Measurements from ENCODE around the gene TRIM44.
"Not testable (repeated sequence)": the region's sequence is repeated elsewhere in the genome, so short reads cannot be mapped to it uniquely, and the experiment has no call there.

Gene TRIM44

DNA sequence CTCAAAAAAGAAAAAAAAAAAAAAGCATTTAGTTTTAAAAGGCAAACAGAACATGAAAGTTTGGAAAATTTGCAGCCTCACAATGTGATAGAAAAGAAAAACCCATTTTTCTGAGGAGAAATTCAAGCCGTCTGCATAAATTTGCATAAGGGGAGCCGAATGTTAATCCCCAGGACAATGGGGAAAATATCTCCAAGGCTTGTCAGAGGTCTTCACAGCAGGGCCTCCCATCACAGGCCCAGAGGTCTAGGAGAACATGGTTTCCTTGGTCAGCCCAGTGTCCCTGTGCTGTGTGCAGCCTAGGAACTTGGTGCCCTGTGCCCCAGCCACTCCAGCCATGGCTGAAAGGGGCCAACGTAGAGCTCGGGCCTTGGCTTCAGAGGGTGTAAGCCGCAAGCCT, 109.1 kb downstream of the TRIM44 start:
- Histone ChIP-seq H2AFZ (ENCODE audit: low read length) (no peak overlapping the region), H3K4me2 (ENCODE audit: low read depth, low read length, poor library complexity, severe bottlenecking) (no peak overlapping the region), H3K9ac (ENCODE audit: low read depth, low read length, poor library complexity, severe bottlenecking) (no peak overlapping the region), H3K4me3 (ENCODE audit: low read length, poor library complexity, severe bottlenecking) (no peak overlapping the region), H3F3A (ENCODE audit: low read depth) (no peaks in the 10 kb centered on the region), H4K20me1 (ENCODE audit: insufficient read depth, low read length, poor library complexity, severe bottlenecking) (no peaks in the 10 kb centered on the region), H3K4me1 (ENCODE audit: insufficient read depth, low read length, poor library complexity, severe bottlenecking) (no peaks in the 10 kb centered on the region), H3K36me3 (ENCODE audit: insufficient read depth, low read length) (peaks cover 5% of the 10 kb centered on the region; the same call in 1 of the 2 replicates), H3K79me2 (ENCODE audit: insufficient read depth, low read length) (peaks cover 28% of the 10 kb centered on the region; the same call in 1 of the 2 replicates), H3K27me3 (ENCODE audit: insufficient read depth, low read length, poor library complexity, severe bottlenecking) (no peaks in the 10 kb centered on the region), H3K9me3 (ENCODE audit: insufficient read depth, low read depth, low read length) (peaks cover 7% of the 10 kb centered on the region; the same call in 1 of the 2 replicates), H3K9me2 (replicated peaks; ENCODE audit: low read depth, low read length) (no peaks in the 10 kb centered on the region)
- TF ChIP-seq, protein P1, sequence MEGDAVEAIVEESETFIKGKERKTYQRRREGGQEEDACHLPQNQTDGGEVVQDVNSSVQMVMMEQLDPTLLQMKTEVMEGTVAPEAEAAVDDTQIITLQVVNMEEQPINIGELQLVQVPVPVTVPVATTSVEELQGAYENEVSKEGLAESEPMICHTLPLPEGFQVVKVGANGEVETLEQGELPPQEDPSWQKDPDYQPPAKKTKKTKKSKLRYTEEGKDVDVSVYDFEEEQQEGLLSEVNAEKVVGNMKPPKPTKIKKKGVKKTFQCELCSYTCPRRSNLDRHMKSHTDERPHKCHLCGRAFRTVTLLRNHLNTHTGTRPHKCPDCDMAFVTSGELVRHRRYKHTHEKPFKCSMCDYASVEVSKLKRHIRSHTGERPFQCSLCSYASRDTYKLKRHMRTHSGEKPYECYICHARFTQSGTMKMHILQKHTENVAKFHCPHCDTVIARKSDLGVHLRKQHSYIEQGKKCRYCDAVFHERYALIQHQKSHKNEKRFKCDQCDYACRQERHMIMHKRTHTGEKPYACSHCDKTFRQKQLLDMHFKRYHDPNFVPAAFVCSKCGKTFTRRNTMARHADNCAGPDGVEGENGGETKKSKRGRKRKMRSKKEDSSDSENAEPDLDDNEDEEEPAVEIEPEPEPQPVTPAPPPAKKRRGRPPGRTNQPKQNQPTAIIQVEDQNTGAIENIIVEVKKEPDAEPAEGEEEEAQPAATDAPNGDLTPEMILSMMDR (conservative IDR thresholded peaks at IDR 0.05; ENCODE audit: low read length): no peak
- TF ChIP-seq EZH2phosphoT487 (IDR thresholded peaks at IDR 0.05; ENCODE audit: borderline replicate concordance): no peak

DNA sequence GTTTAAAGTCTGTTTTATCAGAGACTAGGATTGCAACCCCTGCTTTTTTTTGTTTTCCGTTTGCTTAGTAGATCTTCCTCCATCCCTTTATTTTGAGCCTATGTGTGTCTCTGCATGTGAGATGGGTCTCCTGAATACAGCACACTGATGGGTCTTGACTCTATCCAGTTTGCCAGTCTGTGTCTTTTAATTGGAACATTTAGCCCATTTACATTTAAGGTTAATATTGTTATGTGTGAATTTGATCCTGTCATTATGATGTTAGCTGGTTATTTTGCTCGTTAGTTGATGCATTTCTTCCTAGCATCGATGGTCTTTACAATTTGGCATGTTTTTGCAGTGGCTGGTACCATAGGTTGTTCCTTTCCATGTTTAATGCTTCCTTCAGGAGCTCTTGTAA, 114.7 kb downstream of the TRIM44 start:
- not testable (repeated sequence) for H3K9me3 ChIP-seq (ENCODE audit: insufficient read depth, low read depth, low read length); H3K9me2 ChIP-seq (replicated peaks; ENCODE audit: low read depth, low read length); H3K27me3 ChIP-seq (ENCODE audit: insufficient read depth, low read length, poor library complexity, severe bottlenecking); H3K4me3 ChIP-seq (ENCODE audit: low read length, poor library complexity, severe bottlenecking); H3K36me3 ChIP-seq (ENCODE audit: insufficient read depth, low read length); H3K4me1 ChIP-seq (ENCODE audit: insufficient read depth, low read length, poor library complexity, severe bottlenecking); H3F3A ChIP-seq (ENCODE audit: low read depth); H2AFZ ChIP-seq (ENCODE audit: low read length); H3K4me2 ChIP-seq (ENCODE audit: low read depth, low read length, poor library complexity, severe bottlenecking); H4K20me1 ChIP-seq (ENCODE audit: insufficient read depth, low read length, poor library complexity, severe bottlenecking); H3K9ac ChIP-seq (ENCODE audit: low read depth, low read length, poor library complexity, severe bottlenecking)
- peaks cover 43% of the 10 kb centered on the region; the same call in 1 of the 2 replicates for H3K79me2 ChIP-seq (ENCODE audit: insufficient read depth, low read length)

DNA sequence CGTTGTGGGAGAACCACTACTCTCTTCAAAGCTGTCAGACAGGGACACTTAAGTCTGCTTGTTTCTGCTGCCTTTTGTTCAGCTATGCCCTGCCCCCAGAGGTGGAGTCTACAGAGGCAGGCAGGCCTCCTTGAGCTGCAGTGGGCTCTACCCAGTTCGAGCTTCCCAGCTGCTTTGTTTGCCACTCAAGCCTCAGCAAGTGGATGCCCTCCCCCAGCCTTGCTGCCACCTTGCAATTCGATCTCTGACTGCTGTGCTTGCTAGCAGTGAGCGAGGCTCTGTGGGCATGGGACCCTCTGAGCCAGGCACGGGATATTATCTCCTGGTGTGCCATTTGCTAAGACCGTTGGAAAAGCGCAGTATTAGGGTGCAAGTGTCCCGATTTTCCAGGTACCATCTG, 116.4 kb downstream of the TRIM44 start:
- H3K36me3 ChIP-seq (ENCODE audit: insufficient read depth, low read length); H3K4me2 ChIP-seq (ENCODE audit: low read depth, low read length, poor library complexity, severe bottlenecking); H3K9ac ChIP-seq (ENCODE audit: low read depth, low read length, poor library complexity, severe bottlenecking); H2AFZ ChIP-seq (ENCODE audit: low read length); H3K27me3 ChIP-seq (ENCODE audit: insufficient read depth, low read length, poor library complexity, severe bottlenecking); H3K4me3 ChIP-seq (ENCODE audit: low read length, poor library complexity, severe bottlenecking); H3F3A ChIP-seq (ENCODE audit: low read depth); H3K4me1 ChIP-seq (ENCODE audit: insufficient read depth, low read length, poor library complexity, severe bottlenecking); H3K9me3 ChIP-seq (ENCODE audit: insufficient read depth, low read depth, low read length); H3K9me2 ChIP-seq (replicated peaks; ENCODE audit: low read depth, low read length): not testable (repeated sequence)
- Histone ChIP-seq H4K20me1 (ENCODE audit: insufficient read depth, low read length, poor library complexity, severe bottlenecking) (peaks cover 11% of the 10 kb centered on the region), H3K79me2 (ENCODE audit: insufficient read depth, low read length) (peaks cover 47% of the 10 kb centered on the region; the same call in 1 of the 2 replicates)

DNA sequence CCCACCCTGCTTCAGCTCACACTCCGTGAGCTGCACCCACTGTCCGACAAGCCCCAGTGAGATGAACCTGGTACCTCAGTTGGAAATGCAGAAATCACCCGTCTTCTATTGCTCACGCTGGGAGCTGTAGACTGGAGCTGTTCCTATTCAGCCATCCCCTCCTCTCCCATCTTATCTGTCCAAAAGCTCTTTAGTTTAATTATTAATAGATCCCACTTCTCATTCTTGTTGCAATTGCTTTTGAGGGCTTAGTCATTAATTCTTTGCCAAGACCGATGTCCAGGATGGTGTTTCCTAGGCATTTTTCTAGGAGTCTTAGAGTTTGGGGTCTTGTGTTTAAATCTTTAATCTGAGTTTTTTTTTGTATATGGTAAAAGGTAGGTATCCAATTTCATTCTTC, 116.8 kb downstream of the TRIM44 start:
- no peak overlapping the region for H3K9ac ChIP-seq (ENCODE audit: low read depth, low read length, poor library complexity, severe bottlenecking)
- no peak overlapping the region for H3K4me2 ChIP-seq (ENCODE audit: low read depth, low read length, poor library complexity, severe bottlenecking)
- peaks cover 47% of the 10 kb centered on the region; the same call in 1 of the 2 replicates for H3K79me2 ChIP-seq (ENCODE audit: insufficient read depth, low read length)
- no peak overlapping the region for H2AFZ ChIP-seq (ENCODE audit: low read length)
- no peaks in the 10 kb centered on the region for H3K27me3 ChIP-seq (ENCODE audit: insufficient read depth, low read length, poor library complexity, severe bottlenecking)
- no peaks in the 10 kb centered on the region for H3K9me3 ChIP-seq (ENCODE audit: insufficient read depth, low read depth, low read length)
- H3K36me3 ChIP-seq (ENCODE audit: insufficient read depth, low read length): no peaks in the 10 kb centered on the region
- H4K20me1 ChIP-seq (ENCODE audit: insufficient read depth, low read length, poor library complexity, severe bottlenecking): peaks cover 13% of the 10 kb centered on the region
- no peaks in the 10 kb centered on the region for H3F3A ChIP-seq (ENCODE audit: low read depth)
- no peaks in the 10 kb centered on the region for H3K4me1 ChIP-seq (ENCODE audit: insufficient read depth, low read length, poor library complexity, severe bottlenecking)
- no peak overlapping the region for H3K4me3 ChIP-seq (ENCODE audit: low read length, poor library complexity, severe bottlenecking)
- no peak for TF ChIP-seq EZH2phosphoT487 (IDR thresholded peaks at IDR 0.05; ENCODE audit: borderline replicate concordance)
- TF ChIP-seq, protein P1 (conservative IDR thresholded peaks at IDR 0.05; ENCODE audit: low read length): no peak
- no peaks in the 10 kb centered on the region for H3K9me2 ChIP-seq (replicated peaks; ENCODE audit: low read depth, low read length)

Data from Loucy (cell line).